ENCODE results near the gene SLC6A18. TPM values are rescaled to one million over a fixed set of nuclear protein-coding genes. Genes with fewer than 3 reads are reported as not detected.
"Not testable (repeated sequence)": the region's sequence is repeated elsewhere in the genome, so short reads cannot be mapped to it uniquely, and the experiment has no call there.

The SLC6A18 gene
- polyA plus RNA-seq, 1 donor, result not detected

GRCh38 chr5:1275397-1276391 is 50.5 kb downstream of the SLC6A18 start:
- DNase-seq (ENCODE audit: low read depth), result not testable (repeated sequence)

GRCh38 chr5:1276930-1277329 is 51.7 kb downstream of the SLC6A18 start:
- DNase-seq (ENCODE audit: low read depth), result no peak

- no peak for DNase-seq (ENCODE audit: low read depth)
Measured at GRCh38 chr5:1277331-1277730, 52.1 kb downstream of the SLC6A18 start.

GRCh38 chr5:1277781-1278180 is 52.6 kb downstream of the SLC6A18 start:
- no peak for DNase-seq (ENCODE audit: low read depth)

- no peak for DNase-seq (ENCODE audit: low read depth)
Measured at GRCh38 chr5:1278216-1278615, 53.0 kb downstream of the SLC6A18 start.

GRCh38 chr5:1278656-1279442 is 53.7 kb downstream of the SLC6A18 start:
- DNase-seq (ENCODE audit: low read depth), result no peak

- DNase-seq (ENCODE audit: low read depth), result no peak
Measured at GRCh38 chr5:1279443-1280151, 54.4 kb downstream of the SLC6A18 start.

GRCh38 chr5:1280177-1281037 is 55.2 kb downstream of the SLC6A18 start:
- no peak for DNase-seq (ENCODE audit: low read depth)

GRCh38 chr5:1281038-1281882 is 56.1 kb downstream of the SLC6A18 start:
- no peak for DNase-seq (ENCODE audit: low read depth)

- DNase-seq (ENCODE audit: low read depth), result no peak
Measured at GRCh38 chr5:1282131-1282992, 57.2 kb downstream of the SLC6A18 start.

GRCh38 chr5:1282993-1283728 is 58.0 kb downstream of the SLC6A18 start:
- not testable (repeated sequence) for DNase-seq (ENCODE audit: low read depth)

- DNase-seq (ENCODE audit: low read depth), result not testable (repeated sequence)
Measured at GRCh38 chr5:1283729-1284041, 58.5 kb downstream of the SLC6A18 start.

GRCh38 chr5:1284336-1284970 is 59.3 kb downstream of the SLC6A18 start:
- not testable (repeated sequence) for DNase-seq (ENCODE audit: low read depth)

- no peak for DNase-seq (ENCODE audit: low read depth)
Measured at GRCh38 chr5:1285141-1285540, 60.0 kb downstream of the SLC6A18 start.

- DNase-seq (ENCODE audit: low read depth), result no peak
Measured at GRCh38 chr5:1285883-1286291, 60.7 kb downstream of the SLC6A18 start.

GRCh38 chr5:1288439-1289335 is 63.5 kb downstream of the SLC6A18 start:
- DNase-seq (ENCODE audit: low read depth), result no peak

GRCh38 chr5:1289559-1289958 is 64.4 kb downstream of the SLC6A18 start:
- not testable (repeated sequence) for DNase-seq (ENCODE audit: low read depth)

Data from forelimb muscle (tissue), 1 donor.